Fibroblast of lung (primary cell): ENCODE results near the gene UPP2. TPM values are rescaled to one million over a fixed set of nuclear protein-coding genes. Genes with fewer than 3 reads are reported as not detected.
A peak's percentile ranks its signal among the peaks of the same experiment; 100 is the strongest.

Experiments
- DNase-seq, 2 donors: peaks; one replicate each; pipeline versions ENCODE4 v3.0.0 to v3.0.0-alpha.2; 2010; ENCODE audit warnings: low read depth in 2 of 2
- H2AFZ ChIP-seq: 2 replicates; pipeline ENCODE4 v1.5.1; 2012; ENCODE audit warnings: low read length, control low read depth, inconsistent platforms
- H3K27ac ChIP-seq: 2 replicates; pipeline ENCODE4 v1.5.1; 2011; ENCODE audit warnings: low read length, control low read depth; ENCODE audit not compliant: insufficient read depth
- H3K27me3 ChIP-seq: 2 replicates; pipeline ENCODE4 v1.5.1; 2011; ENCODE audit warnings: mild to moderate bottlenecking, low read length; ENCODE audit not compliant: control insufficient read depth, insufficient read depth
- H3K36me3 ChIP-seq: 2 replicates; pipeline ENCODE4 v1.5.1; 2011; ENCODE audit warnings: low read length; ENCODE audit not compliant: control insufficient read depth, insufficient read depth
- H3K4me1 ChIP-seq: 2 replicates; pipeline ENCODE4 v1.5.1; 2011; ENCODE audit warnings: low read length; ENCODE audit not compliant: control insufficient read depth, insufficient read depth; ENCODE audit errors: extremely low read depth
- H3K4me2 ChIP-seq: 2 replicates; pipeline ENCODE4 v1.5.1; 2011; ENCODE audit warnings: low read length, control low read depth; ENCODE audit not compliant: insufficient read depth; ENCODE audit errors: extremely low read depth
- H3K4me3 ChIP-seq, 4 experiments: fragments of 200-600 bp in 1 of 4; sonication (generic) in 1 of 4; replicated peaks in 1 of 4; 2 replicates each; pipeline ENCODE4 v1.5.1; 2011 to 2016; ENCODE audit warnings: low read length in 4 of 4, low read depth in 3 of 4, mild to moderate bottlenecking in 3 of 4, control low read depth in 2 of 4, inconsistent platforms in 1 of 4, mixed read lengths in 1 of 4; ENCODE audit not compliant: insufficient read depth in 1 of 4; ENCODE audit errors: control extremely low read depth in 1 of 4
- H3K79me2 ChIP-seq: 2 replicates; pipeline ENCODE4 v1.5.1; 2012; ENCODE audit warnings: mild to moderate bottlenecking, low read length, inconsistent platforms; ENCODE audit not compliant: control insufficient read depth, insufficient read depth
- H3K9ac ChIP-seq: 2 replicates; pipeline ENCODE4 v1.5.1; 2011; ENCODE audit warnings: mild to moderate bottlenecking, low read length, control low read depth; ENCODE audit not compliant: insufficient read depth
- H3K9me3 ChIP-seq: 2 replicates; pipeline ENCODE4 v1.5.1; 2012; ENCODE audit warnings: low read depth, low read length; ENCODE audit not compliant: control insufficient read depth, insufficient read depth
- H4K20me1 ChIP-seq: 2 replicates; pipeline ENCODE4 v1.5.1; 2011; ENCODE audit warnings: low read length; ENCODE audit not compliant: control insufficient read depth, insufficient read depth; ENCODE audit errors: extremely low read depth
- CTCF ChIP-seq, 2 donors: IDR thresholded peaks in 1 of 2; conservative IDR thresholded peaks in 1 of 2; 1 replicate in 1 of 2; 2 replicates in 1 of 2; pipeline ENCODE4 v1.5.1; 2011 to 2012; ENCODE audit warnings: low read length in 2 of 2, control low read depth in 1 of 2, inconsistent platforms in 1 of 2, low read depth in 1 of 2, mild to moderate bottlenecking in 1 of 2
- EZH2 ChIP-seq: IDR thresholded peaks from 2 replicates; pipeline ENCODE4 v1.5.1; 2012; ENCODE audit warnings: low read length, control low read depth, mild to moderate bottlenecking; ENCODE audit errors: missing control alignments
- polyA plus RNA-seq, 2 donors: library from polyadenylated mRNA; depleted of rRNA in 1 of 2; stranded (reverse) in 1 of 2; unstranded in 1 of 2; fragments of >200 nt; gene quantifications; 2 replicates each; pipeline ENCODE4 v1.2.1, GENCODE V29; 2011 to 2012; ENCODE audit warnings: missing spikeins in 1 of 2
- total RNA-seq: library from RNA; depleted of rRNA; stranded (reverse); fragments of >200 nt; gene quantifications from 2 replicates; pipeline ENCODE4 v1.2.1, GENCODE V29; 2014

Gene UPP2
- total and polyA plus RNA-seq, 2 donors (not counting 1 experiment from before 2014, with no cell fraction given) = not detected

GRCh38 chr2:158174956-158175355 is 73.3 kb downstream of the UPP2 start:
- no peaks in the 10 kb centered on the region for H3K4me1 ChIP-seq
- H3K4me2 ChIP-seq = no peak overlapping the region
- H2AFZ ChIP-seq = no peak overlapping the region
- TF ChIP-seq EZH2 = no peak
- no peak for TF ChIP-seq CTCF (conservative IDR thresholded peaks at IDR 0.05 in 1 of 2, IDR thresholded peaks at IDR 0.05 in 1 of 2; ENCODE audit: low read depth in 1 of 2, low read length in 2 of 2)
- no peak overlapping the region for H3K4me3 ChIP-seq
- no peak for DNase-seq
- no peak overlapping the region for H3K9ac ChIP-seq
- H3K9me3 ChIP-seq = no peaks in the 10 kb centered on the region
- no peaks in the 10 kb centered on the region for H4K20me1 ChIP-seq
- H3K36me3 ChIP-seq = no peaks in the 10 kb centered on the region
- no peaks in the 10 kb centered on the region for H3K79me2 ChIP-seq
- H3K27me3 ChIP-seq = no peaks in the 10 kb centered on the region
- H3K27ac ChIP-seq = no peak overlapping the region

- no peaks in the 10 kb centered on the region for H3K27me3 ChIP-seq
- no peaks in the 10 kb centered on the region for H4K20me1 ChIP-seq
- H2AFZ ChIP-seq = no peak overlapping the region
- H3K9ac ChIP-seq = no peak overlapping the region
- H3K4me2 ChIP-seq = no peak overlapping the region
- H3K27ac ChIP-seq = no peak overlapping the region
- H3K4me1 ChIP-seq = no peaks in the 10 kb centered on the region
- no peaks in the 10 kb centered on the region for H3K79me2 ChIP-seq
- H3K4me3 ChIP-seq = no peak overlapping the region
- TF ChIP-seq CTCF (conservative IDR thresholded peaks at IDR 0.05 in 1 of 2, IDR thresholded peaks at IDR 0.05 in 1 of 2; ENCODE audit: low read depth in 1 of 2, low read length in 2 of 2) (no peak), EZH2 (no peak)
- no peak for DNase-seq
- no peaks in the 10 kb centered on the region for H3K9me3 ChIP-seq
- no peaks in the 10 kb centered on the region for H3K36me3 ChIP-seq
Observed at GRCh38 chr2:158178646-158179045, 77.0 kb downstream of the UPP2 start.

GRCh38 chr2:158179660-158180059 is 78.0 kb downstream of the UPP2 start:
- H2AFZ ChIP-seq = no peak overlapping the region
- TF ChIP-seq EZH2 (no peak), CTCF (conservative IDR thresholded peaks at IDR 0.05 in 1 of 2, IDR thresholded peaks at IDR 0.05 in 1 of 2; ENCODE audit: low read depth in 1 of 2, low read length in 2 of 2) (peak; percentile 37 to 52)
- H3K27ac ChIP-seq = no peak overlapping the region
- H3K9me3 ChIP-seq = no peaks in the 10 kb centered on the region
- H3K79me2 ChIP-seq = no peaks in the 10 kb centered on the region
- peak in 1 of 2 donors; percentile 54 for DNase-seq
- H4K20me1 ChIP-seq = no peaks in the 10 kb centered on the region
- no peak overlapping the region for H3K4me2 ChIP-seq
- no peaks in the 10 kb centered on the region for H3K36me3 ChIP-seq
- H3K27me3 ChIP-seq = no peaks in the 10 kb centered on the region
- no peaks in the 10 kb centered on the region for H3K4me1 ChIP-seq
- no peak overlapping the region for H3K9ac ChIP-seq
- H3K4me3 ChIP-seq = no peak overlapping the region
